Memory B cell (primary cell): Measurements from ENCODE around the gene LRRC26.

Experiments used
- ATAC-seq: fragments of 150-1000 bp; cut with Tn5 transposase; 2 replicates; pipeline ENCODE4 v1.10.0; 2021; ENCODE audit warnings: low read depth, mild to moderate bottlenecking, moderate library complexity
- DNase-seq, 2 donors: peaks; one replicate each; pipeline ENCODE4 v3.0.0; 2022; ENCODE audit warnings: low spot score in 2 of 2
- H3K27ac Mint-ChIP-seq: one replicate; pipeline ENCODE4 v1.8.0; 2022; ENCODE audit warnings: mild to moderate bottlenecking, moderate library complexity, mixed read lengths
- H3K27me3 Mint-ChIP-seq: one replicate; pipeline ENCODE4 v1.8.0; 2022; ENCODE audit warnings: mixed read lengths
- H3K36me3 Mint-ChIP-seq: one replicate; pipeline ENCODE4 v1.8.0; 2022; ENCODE audit warnings: mild to moderate bottlenecking, mixed read lengths
- H3K4me1 Mint-ChIP-seq: one replicate; pipeline ENCODE4 v1.8.0; 2022; ENCODE audit warnings: mixed read lengths
- H3K4me3 Mint-ChIP-seq: one replicate; pipeline ENCODE4 v1.8.0; 2022; ENCODE audit warnings: mild to moderate bottlenecking, moderate library complexity, mixed read lengths
- H3K9me3 Mint-ChIP-seq: one replicate; pipeline ENCODE4 v1.8.0; 2022; ENCODE audit warnings: mixed read lengths

LRRC26 gene

DNA sequence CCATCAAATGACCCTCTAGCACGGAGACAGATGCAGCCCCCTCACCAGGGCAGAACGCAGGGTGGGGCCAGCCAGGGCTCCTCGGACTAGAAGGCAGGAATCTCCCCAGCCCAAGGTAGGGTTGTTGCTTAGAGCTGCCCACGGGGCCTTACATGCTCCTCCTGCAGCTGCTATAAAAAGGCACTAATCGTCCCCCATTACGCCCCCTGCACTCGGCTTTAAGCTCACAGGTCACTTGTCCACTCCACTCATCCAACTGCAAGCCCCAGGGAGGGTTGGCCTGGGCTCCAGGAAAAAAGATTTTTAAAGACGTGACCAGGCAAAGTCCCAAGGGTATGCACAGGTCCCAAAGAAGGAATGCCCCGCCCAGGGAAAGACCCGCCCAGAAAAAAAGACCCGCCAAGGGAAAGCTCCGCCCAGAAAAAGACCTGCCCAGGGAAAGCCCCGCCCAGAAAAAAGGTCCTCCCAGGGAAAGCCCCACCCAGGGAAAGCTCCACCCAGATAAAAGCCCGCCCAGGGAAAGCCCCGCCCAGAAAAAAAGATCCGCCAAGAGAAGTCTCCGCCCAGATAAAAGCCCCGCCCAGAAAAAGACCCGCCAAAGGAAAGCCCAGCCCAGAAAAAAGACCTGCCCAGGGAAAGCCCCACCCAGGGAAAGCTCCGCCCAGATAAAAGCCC lies 19.8 kb downstream of the LRRC26 start:
- peaks cover 15% of the 10 kb centered on the region for H3K27me3 Mint-ChIP-seq
- no peak for ATAC-seq
- no peaks in the 10 kb centered on the region for H3K36me3 Mint-ChIP-seq
- no peak overlapping the region for H3K27ac Mint-ChIP-seq
- no peak for DNase-seq
- no peak overlapping the region for H3K4me3 Mint-ChIP-seq
- H3K4me1 Mint-ChIP-seq = peaks cover 7% of the 10 kb centered on the region
- no peaks in the 10 kb centered on the region for H3K9me3 Mint-ChIP-seq

DNA sequence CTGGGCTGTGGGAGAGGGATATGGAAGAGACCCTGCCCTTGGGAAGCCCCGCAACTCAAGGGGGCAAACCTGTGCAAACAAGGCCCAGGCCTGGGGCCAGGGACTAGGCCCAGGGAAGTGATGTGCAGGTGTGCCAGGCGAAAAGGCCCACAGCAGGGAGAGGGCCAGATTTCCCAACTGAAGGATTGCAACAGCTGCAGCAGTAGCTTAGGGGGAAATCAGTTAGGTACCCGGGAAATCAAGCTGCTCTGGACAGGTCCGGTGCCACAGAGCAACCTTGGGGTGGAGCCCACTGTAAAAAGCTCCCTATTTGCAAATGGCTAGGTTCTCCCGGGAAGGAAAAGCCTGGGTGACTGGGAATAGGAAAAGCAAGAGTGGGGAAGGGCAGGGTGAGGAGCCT lies 20.5 kb downstream of the LRRC26 start:
- H3K4me3 Mint-ChIP-seq = no peak overlapping the region
- peak overlapping the region; percentile 17 for H3K27ac Mint-ChIP-seq
- H3K36me3 Mint-ChIP-seq = no peaks in the 10 kb centered on the region
- ATAC-seq (no peak), DNase-seq (no peak)
- H3K9me3 Mint-ChIP-seq = no peaks in the 10 kb centered on the region
- peaks cover 17% of the 10 kb centered on the region for H3K27me3 Mint-ChIP-seq
- H3K4me1 Mint-ChIP-seq = peaks cover 7% of the 10 kb centered on the region

DNA sequence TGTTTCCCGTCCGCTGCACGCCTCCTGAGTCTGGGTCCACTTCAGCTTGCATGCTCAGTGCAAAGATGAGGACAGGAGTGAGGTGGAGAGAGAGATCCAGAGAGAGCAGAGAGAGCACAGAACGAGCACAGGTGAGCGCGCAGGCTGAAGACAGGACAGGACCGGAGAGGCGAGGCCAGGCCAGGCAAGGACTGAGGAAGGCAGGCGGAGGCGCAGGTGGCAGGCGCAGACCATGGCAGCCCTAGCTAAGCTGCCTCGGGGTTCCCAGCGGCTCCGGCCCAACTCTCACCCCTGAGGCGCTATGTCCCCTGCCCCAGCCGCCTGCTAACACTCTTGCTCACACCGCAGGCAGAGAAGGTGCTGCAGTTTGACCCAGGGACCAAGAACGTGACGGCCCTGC lies 21.2 kb downstream of the LRRC26 start:
- ATAC-seq (no peak), DNase-seq (no peak)
- H3K27me3 Mint-ChIP-seq = peaks cover 20% of the 10 kb centered on the region
- no peaks in the 10 kb centered on the region for H3K9me3 Mint-ChIP-seq
- H3K4me3 Mint-ChIP-seq = no peak overlapping the region
- H3K4me1 Mint-ChIP-seq = peaks cover 7% of the 10 kb centered on the region
- H3K27ac Mint-ChIP-seq = no peak overlapping the region
- no peaks in the 10 kb centered on the region for H3K36me3 Mint-ChIP-seq

DNA sequence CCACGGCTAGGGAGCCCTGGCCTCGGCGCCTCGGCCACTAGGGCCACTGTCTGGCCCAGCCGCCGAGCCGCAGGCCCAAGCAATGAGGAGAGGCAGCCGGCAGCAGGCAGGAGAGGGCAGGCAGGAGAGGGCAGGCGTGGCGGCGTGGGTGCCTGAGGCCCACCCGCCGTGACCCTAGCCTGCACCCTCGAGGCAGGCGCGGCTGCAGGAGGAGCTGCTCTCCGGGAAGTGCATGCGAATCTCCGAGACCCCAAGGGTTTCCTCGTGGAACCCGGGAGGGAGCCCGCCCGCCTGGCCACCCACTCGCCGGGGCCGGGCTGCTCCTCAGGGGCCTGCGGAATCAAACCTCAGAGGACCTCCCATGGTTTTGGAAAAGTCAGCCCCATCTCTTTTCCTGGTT lies 21.6 kb downstream of the LRRC26 start:
- no peak overlapping the region for H3K4me3 Mint-ChIP-seq
- peaks cover 20% of the 10 kb centered on the region for H3K27me3 Mint-ChIP-seq
- H3K9me3 Mint-ChIP-seq = no peaks in the 10 kb centered on the region
- no peak overlapping the region for H3K27ac Mint-ChIP-seq
- H3K4me1 Mint-ChIP-seq = peaks cover 7% of the 10 kb centered on the region
- DNase-seq (no peak), ATAC-seq (no peak)
- no peaks in the 10 kb centered on the region for H3K36me3 Mint-ChIP-seq

GRCh38 chr9:137147793-137148160 lies 22.1 kb downstream of the LRRC26 start:
- ATAC-seq (no peak), DNase-seq (no peak)
- Mint-ChIP-seq H3K9me3 (no peaks in the 10 kb centered on the region), H3K4me1 (peaks cover 7% of the 10 kb centered on the region), H3K27me3 (peaks cover 20% of the 10 kb centered on the region), H3K36me3 (no peaks in the 10 kb centered on the region), H3K27ac (no peak overlapping the region), H3K4me3 (no peak overlapping the region)

DNA sequence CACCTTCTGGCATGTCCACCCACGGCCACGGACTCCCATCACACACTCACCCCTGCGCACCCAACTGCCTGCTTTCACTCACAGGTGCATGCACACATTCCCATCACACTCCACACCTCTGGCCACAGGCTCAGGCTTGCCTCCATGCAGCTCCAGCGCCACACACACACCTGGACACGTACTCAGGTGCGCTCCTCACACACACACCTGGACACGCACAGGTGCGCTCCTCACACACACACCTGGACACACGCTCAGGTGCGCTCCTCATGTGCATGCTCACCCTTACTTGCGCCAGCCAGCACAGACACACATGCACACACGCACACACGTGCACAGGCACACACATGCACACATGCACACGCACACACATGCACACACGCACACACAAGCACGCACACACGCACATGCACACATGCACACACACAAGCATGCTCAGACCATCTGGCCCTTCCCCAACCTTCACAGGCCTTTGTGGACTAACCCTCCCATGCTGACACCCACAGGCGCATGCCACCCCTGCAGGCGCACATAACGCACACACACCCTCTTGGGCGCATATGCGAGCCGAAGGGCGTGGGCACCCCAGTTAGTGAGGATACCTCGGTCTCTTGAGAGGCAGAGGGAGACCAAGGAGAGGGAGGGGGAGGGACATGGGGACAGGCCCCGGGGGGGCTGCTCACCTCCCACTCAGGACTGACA lies 22.6 kb downstream of the LRRC26 start:
- H3K4me3 Mint-ChIP-seq = no peak overlapping the region
- ATAC-seq = no peak
- H3K36me3 Mint-ChIP-seq = no peaks in the 10 kb centered on the region
- peaks cover 23% of the 10 kb centered on the region for H3K27me3 Mint-ChIP-seq
- H3K27ac Mint-ChIP-seq = no peak overlapping the region
- DNase-seq = no peak
- H3K9me3 Mint-ChIP-seq = no peaks in the 10 kb centered on the region
- H3K4me1 Mint-ChIP-seq = peaks cover 9% of the 10 kb centered on the region

- H3K9me3 Mint-ChIP-seq = no peaks in the 10 kb centered on the region
- no peak overlapping the region for H3K27ac Mint-ChIP-seq
- H3K36me3 Mint-ChIP-seq = no peaks in the 10 kb centered on the region
- peaks cover 28% of the 10 kb centered on the region for H3K27me3 Mint-ChIP-seq
- no peak for DNase-seq
- no peak overlapping the region for H3K4me3 Mint-ChIP-seq
- peaks cover 10% of the 10 kb centered on the region for H3K4me1 Mint-ChIP-seq
- ATAC-seq = no peak
Measured at GRCh38 chr9:137146527-137146918, 23.3 kb downstream of the LRRC26 start.

DNA sequence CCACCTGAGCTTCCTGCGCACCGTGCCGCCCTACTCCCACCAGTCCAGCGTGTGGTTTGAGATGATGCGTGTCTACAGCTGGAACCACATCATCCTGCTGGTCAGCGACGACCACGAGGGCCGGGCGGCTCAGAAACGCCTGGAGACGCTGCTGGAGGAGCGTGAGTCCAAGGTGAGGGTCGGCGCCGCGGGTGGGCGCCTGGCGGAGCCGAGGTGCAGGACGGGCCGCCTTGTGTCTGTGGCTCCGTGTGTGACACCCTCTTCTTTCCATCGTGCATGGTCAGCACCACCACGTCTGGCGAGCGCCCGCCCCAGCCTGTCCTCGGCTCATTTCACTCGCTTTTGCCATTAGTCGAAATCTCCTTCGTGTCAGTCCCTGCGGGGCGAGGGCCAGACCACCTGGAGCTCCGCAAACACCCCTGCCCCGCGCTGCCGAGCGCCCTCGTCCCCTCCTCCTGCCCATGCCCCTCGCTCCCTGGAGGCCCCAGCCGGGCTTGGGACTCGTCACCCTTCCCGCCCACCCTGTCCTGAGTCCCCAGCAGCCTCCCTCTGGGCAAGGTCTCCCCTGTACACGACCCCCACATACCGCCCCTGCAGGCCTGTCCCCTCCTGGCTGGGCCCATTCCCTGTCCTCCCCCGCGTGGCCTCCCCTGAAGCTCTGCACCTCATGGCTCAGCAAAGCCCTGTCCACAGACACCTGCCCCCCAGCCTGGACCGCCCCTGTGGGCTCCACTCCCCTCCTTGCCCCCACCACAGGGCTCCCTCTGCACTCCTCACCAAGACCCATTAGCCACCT lies 23.9 kb downstream of the LRRC26 start:
- H3K27ac Mint-ChIP-seq = no peak overlapping the region
- DNase-seq (no peak), ATAC-seq (no peak)
- peaks cover 30% of the 10 kb centered on the region for H3K27me3 Mint-ChIP-seq
- H3K36me3 Mint-ChIP-seq = no peaks in the 10 kb centered on the region
- H3K9me3 Mint-ChIP-seq = no peaks in the 10 kb centered on the region
- H3K4me1 Mint-ChIP-seq = peaks cover 10% of the 10 kb centered on the region
- H3K4me3 Mint-ChIP-seq = no peak overlapping the region

DNA sequence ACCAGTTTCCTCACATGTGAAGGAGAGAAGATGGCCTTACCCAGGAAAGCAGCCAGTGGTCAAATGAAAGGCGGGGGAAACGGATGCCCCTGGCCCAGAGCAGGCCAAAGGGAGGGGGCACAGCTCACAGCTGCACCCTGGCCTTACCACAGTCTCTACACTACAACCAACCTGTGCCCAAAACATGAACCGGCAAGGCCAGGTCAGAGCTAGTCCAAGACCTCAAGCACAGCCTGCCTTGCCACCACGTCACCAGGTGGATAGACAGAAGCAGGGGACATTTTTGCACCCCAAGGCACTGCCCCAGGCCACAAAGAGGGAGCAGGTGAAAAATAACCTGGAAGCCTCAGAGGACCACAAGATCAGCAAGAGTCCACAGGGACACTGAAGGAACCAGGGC lies 26.4 kb downstream of the LRRC26 start:
- Mint-ChIP-seq H3K4me1 (peaks cover 7% of the 10 kb centered on the region), H3K27me3 (peaks cover 42% of the 10 kb centered on the region), H3K4me3 (no peak overlapping the region), H3K27ac (no peak overlapping the region), H3K36me3 (no peaks in the 10 kb centered on the region), H3K9me3 (no peaks in the 10 kb centered on the region)
- ATAC-seq (no peak), DNase-seq (no peak)

- Mint-ChIP-seq H3K4me1 (peaks cover 8% of the 10 kb centered on the region), H3K27ac (no peak overlapping the region), H3K4me3 (no peak overlapping the region), H3K36me3 (no peaks in the 10 kb centered on the region), H3K27me3 (peaks cover 45% of the 10 kb centered on the region), H3K9me3 (no peaks in the 10 kb centered on the region)
- ATAC-seq (no peak), DNase-seq (no peak)
Measured at GRCh38 chr9:137141976-137142936, 27.6 kb downstream of the LRRC26 start.

DNA sequence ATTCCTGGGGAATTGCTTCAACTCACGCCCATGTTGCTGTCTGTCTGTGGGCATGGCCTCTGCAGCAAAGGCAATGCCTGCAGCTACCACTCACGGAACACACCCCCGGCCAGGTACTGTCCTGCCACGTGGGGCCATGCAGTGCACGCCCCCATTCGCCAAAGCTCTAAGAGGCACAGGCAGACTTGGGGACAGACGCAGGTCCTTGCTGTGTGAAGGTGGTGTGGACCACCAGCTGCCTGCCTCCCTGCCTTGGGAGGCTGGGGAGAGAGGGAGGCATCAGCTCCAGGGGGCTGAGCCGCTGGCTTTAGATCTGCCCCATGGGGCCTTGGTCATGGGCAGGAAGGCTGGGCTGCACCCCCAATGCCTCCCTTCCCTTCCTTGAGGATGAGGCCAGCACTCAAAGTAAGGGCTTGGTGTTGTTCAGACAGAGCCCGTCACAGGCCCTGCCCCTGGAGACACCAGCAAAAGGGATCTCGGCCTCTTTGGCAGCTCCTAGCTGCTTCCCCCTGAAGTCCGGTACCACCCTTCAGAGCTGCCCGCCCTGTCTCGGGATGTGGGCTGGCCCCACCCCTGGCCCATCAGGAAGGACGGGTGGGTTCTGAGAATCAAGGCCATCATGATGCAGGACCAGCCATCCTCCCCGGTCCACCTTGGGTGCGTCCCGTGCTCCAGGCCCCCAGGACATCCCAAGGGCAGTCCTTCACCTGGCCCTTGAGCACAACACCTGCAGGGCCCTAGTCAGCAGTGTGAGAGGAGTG lies 28.6 kb downstream of the LRRC26 start:
- peaks cover 5% of the 10 kb centered on the region for H3K4me1 Mint-ChIP-seq
- H3K27ac Mint-ChIP-seq = no peak overlapping the region
- no peaks in the 10 kb centered on the region for H3K9me3 Mint-ChIP-seq
- ATAC-seq (no peak), DNase-seq (no peak)
- H3K36me3 Mint-ChIP-seq = no peaks in the 10 kb centered on the region
- peaks cover 44% of the 10 kb centered on the region for H3K27me3 Mint-ChIP-seq
- H3K4me3 Mint-ChIP-seq = no peak overlapping the region

DNA sequence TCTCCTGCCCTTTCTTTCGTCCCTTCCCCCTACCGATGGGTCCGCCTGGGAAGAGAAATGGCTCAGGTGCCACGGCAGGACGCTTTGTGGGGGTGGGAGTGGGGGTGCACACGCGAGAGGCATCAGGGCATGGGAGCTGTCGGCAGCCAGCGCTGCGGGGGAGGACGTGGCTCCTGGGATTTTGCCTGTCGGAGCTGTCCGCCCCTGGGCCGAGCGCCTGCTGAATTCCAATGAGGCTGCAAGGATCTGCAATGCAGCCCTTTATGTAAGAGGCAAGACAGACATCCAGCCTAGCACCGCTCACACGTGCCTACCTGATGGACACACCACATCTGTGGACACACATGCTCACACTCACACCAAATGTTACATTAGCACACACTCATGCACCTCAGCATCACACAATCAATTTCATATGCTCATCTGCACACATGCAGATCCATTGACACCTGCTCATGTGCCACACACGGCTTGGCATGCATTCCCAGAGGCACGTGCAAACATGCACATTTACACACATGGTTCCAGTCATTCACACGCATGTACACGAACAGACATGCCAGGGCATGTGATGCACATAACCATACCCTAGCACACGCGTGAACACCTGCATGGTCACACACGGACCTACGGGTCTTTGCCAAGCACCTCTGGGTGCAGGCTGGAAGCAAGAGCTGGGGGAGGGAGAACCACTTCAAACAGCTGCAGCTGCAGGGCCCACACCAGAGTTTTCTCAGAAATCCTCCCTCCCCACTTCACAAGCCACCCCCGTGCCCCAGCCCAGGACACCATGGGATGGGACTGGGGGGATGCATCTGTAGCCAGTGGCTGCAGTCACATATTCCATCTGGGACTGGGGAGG lies 29.5 kb downstream of the LRRC26 start:
- H3K27me3 Mint-ChIP-seq = peaks cover 45% of the 10 kb centered on the region
- ATAC-seq (no peak), DNase-seq (no peak)
- no peaks in the 10 kb centered on the region for H3K9me3 Mint-ChIP-seq
- peaks cover 10% of the 10 kb centered on the region for H3K4me1 Mint-ChIP-seq
- no peak overlapping the region for H3K4me3 Mint-ChIP-seq
- no peak overlapping the region for H3K27ac Mint-ChIP-seq
- H3K36me3 Mint-ChIP-seq = no peaks in the 10 kb centered on the region
